ENCODE measurements around the gene CDKN1B.

Gene CDKN1B

GRCh38 chr12:12704593-12705230, 12.5 kb upstream of the CDKN1B start:
- Histone ChIP-seq H3K27me3 (ENCODE audit: insufficient read depth, low read length) (no peaks in the 10 kb centered on the region), H3K36me3 (ENCODE audit: insufficient read depth, low read depth, low read length) (no peaks in the 10 kb centered on the region), H3K4me1 (ENCODE audit: insufficient read depth, low read length) (peaks cover 9% of the 10 kb centered on the region), H3K4me3 (ENCODE audit: low read length) (no peak overlapping the region), H3K9me3 (ENCODE audit: insufficient read depth, low read depth, low read length) (no peaks in the 10 kb centered on the region), H3K27ac (ENCODE audit: low read length) (no peak overlapping the region), H3K9ac (ENCODE audit: low read depth, low read length) (no peak overlapping the region)

GRCh38 chr12:12705838-12706520, 11.2 kb upstream of the CDKN1B start:
- Histone ChIP-seq H3K27ac (ENCODE audit: low read length) (no peak overlapping the region), H3K9ac (ENCODE audit: low read depth, low read length) (no peak overlapping the region), H3K9me3 (ENCODE audit: insufficient read depth, low read depth, low read length) (no peaks in the 10 kb centered on the region), H3K4me1 (ENCODE audit: insufficient read depth, low read length) (peaks cover 7% of the 10 kb centered on the region), H3K4me3 (ENCODE audit: low read length) (no peak overlapping the region), H3K27me3 (ENCODE audit: insufficient read depth, low read length) (no peaks in the 10 kb centered on the region), H3K36me3 (ENCODE audit: insufficient read depth, low read depth, low read length) (no peaks in the 10 kb centered on the region)

DNA sequence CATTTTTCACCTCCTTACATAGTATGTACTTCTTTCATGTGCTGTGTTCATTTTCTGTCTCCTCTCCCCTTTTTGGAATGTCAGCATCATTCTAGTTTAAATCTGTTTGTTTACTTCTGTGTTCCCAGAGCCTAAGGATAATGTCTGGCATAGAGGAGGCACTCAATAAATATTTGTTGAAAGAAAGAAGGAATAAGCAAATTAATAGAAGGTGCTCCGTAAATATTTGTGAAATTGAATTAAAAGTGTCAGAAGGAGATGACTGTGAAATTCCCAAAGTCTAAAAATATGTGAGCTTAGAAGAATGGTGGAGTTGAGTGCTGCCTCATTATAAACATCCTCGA, 3.3 kb upstream of the CDKN1B start:
- Histone ChIP-seq H3K4me1 (ENCODE audit: insufficient read depth, low read length) (peaks cover 20% of the 10 kb centered on the region; the same call in 1 of the 2 replicates), H3K27ac (ENCODE audit: low read length) (no peak overlapping the region), H3K4me3 (ENCODE audit: low read length) (peak overlapping the region; percentile 51; the same call in 1 of the 2 replicates), H3K9me3 (ENCODE audit: insufficient read depth, low read depth, low read length) (no peaks in the 10 kb centered on the region), H3K9ac (ENCODE audit: low read depth, low read length) (peak overlapping the region; percentile 50; the same call in 1 of the 2 replicates), H3K27me3 (ENCODE audit: insufficient read depth, low read length) (peaks cover 41% of the 10 kb centered on the region), H3K36me3 (ENCODE audit: insufficient read depth, low read depth, low read length) (peaks cover 1% of the 10 kb centered on the region)

- Histone ChIP-seq H3K4me3 (ENCODE audit: low read length) (peak overlapping the region; percentile 51), H3K4me1 (ENCODE audit: insufficient read depth, low read length) (peaks cover 24% of the 10 kb centered on the region; the same call in 1 of the 2 replicates)
Observed at GRCh38 chr12:12714276-12715021, 2.7 kb upstream of the CDKN1B start.

GRCh38 chr12:12715128-12715458, 2.1 kb upstream of the CDKN1B start:
- Histone ChIP-seq H3K27ac (ENCODE audit: low read length) (no peak overlapping the region), H3K4me1 (ENCODE audit: insufficient read depth, low read length) (peaks cover 27% of the 10 kb centered on the region; the same call in 1 of the 2 replicates), H3K9ac (ENCODE audit: low read depth, low read length) (no peak overlapping the region; the same call in 1 of the 2 replicates), H3K4me3 (ENCODE audit: low read length) (peak overlapping the region; percentile 51; the same call in 1 of the 2 replicates), H3K36me3 (ENCODE audit: insufficient read depth, low read depth, low read length) (peaks cover 13% of the 10 kb centered on the region), H3K27me3 (ENCODE audit: insufficient read depth, low read length) (peaks cover 48% of the 10 kb centered on the region), H3K9me3 (ENCODE audit: insufficient read depth, low read depth, low read length) (no peaks in the 10 kb centered on the region)

More at GRCh38 chr12:12714276-12715021, 2.7 kb upstream of the CDKN1B start:
- Histone ChIP-seq H3K9me3 (ENCODE audit: insufficient read depth, low read depth, low read length) (no peaks in the 10 kb centered on the region), H3K36me3 (ENCODE audit: insufficient read depth, low read depth, low read length) (peaks cover 7% of the 10 kb centered on the region), H3K9ac (ENCODE audit: low read depth, low read length) (peak overlapping the region; percentile 50; the same call in 1 of the 2 replicates), H3K27me3 (ENCODE audit: insufficient read depth, low read length) (peaks cover 46% of the 10 kb centered on the region), H3K27ac (ENCODE audit: low read length) (no peak overlapping the region)

DNA sequence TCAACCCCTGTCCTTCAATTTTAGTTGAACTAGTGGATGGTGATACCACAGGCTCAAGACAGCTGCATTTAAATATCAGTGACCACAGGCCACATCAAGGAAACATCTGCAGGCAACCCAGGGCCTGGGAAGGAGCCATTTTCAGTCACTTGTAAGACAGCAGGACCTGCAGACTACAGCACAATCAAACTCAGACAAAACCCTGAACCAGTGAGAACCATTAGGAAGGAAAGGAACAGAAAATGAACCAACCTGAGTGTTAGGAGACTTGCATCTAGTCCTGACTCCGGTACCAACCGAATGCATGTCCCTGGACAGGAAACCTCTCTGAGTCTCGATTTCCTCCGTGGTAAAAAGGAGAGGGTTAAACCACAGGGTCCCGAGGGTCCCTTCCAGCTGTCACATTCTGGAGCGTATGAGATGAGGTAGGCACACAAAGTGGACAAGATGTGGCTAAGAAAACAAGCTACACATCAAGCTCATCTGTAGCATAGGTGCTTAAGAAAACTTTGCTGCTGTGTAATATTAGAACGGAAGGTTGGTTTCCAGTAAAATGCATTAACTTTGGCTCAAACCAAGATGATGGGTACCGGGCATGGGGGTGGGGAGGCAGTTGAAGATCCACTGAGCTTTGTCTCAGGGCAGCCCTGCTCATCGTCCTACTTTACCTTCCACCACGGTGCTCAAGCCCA, 1.6 kb upstream of the CDKN1B start:
- Histone ChIP-seq H3K36me3 (ENCODE audit: insufficient read depth, low read depth, low read length) (peaks cover 18% of the 10 kb centered on the region), H3K4me1 (ENCODE audit: insufficient read depth, low read length) (peaks cover 27% of the 10 kb centered on the region; the same call in 1 of the 2 replicates), H3K27me3 (ENCODE audit: insufficient read depth, low read length) (peaks cover 48% of the 10 kb centered on the region), H3K4me3 (ENCODE audit: low read length) (peak overlapping the region; percentile 85; the same call in 1 of the 2 replicates), H3K9ac (ENCODE audit: low read depth, low read length) (peak overlapping the region; percentile 91; the same call in 1 of the 2 replicates), H3K9me3 (ENCODE audit: insufficient read depth, low read depth, low read length) (no peaks in the 10 kb centered on the region), H3K27ac (ENCODE audit: low read length) (no peak overlapping the region)

GRCh38 chr12:12716151-12716792, 896 bp upstream of the CDKN1B start:
- H3K9me3 ChIP-seq (ENCODE audit: insufficient read depth, low read depth, low read length), result no peaks in the 10 kb centered on the region
- peak overlapping the region; percentile 41 for H3K27ac ChIP-seq (ENCODE audit: low read length)
- peaks cover 25% of the 10 kb centered on the region for H3K36me3 ChIP-seq (ENCODE audit: insufficient read depth, low read depth, low read length)
- H3K9ac ChIP-seq (ENCODE audit: low read depth, low read length), result peak overlapping the region; percentile 91; the same call in 1 of the 2 replicates
- H3K4me3 ChIP-seq (ENCODE audit: low read length), result peak overlapping the region; percentile 85
- peaks cover 27% of the 10 kb centered on the region; the same call in 1 of the 2 replicates for H3K4me1 ChIP-seq (ENCODE audit: insufficient read depth, low read length)
- H3K27me3 ChIP-seq (ENCODE audit: insufficient read depth, low read length), result peaks cover 52% of the 10 kb centered on the region

GRCh38 chr12:12717586-12718380, 615 bp downstream of the CDKN1B start:
- peak overlapping the region; percentile 94 for H3K27ac ChIP-seq (ENCODE audit: low read length)
- no peaks in the 10 kb centered on the region for H3K9me3 ChIP-seq (ENCODE audit: insufficient read depth, low read depth, low read length)
- peak overlapping the region; percentile 85 for H3K4me3 ChIP-seq (ENCODE audit: low read length)
- peaks cover 38% of the 10 kb centered on the region for H3K36me3 ChIP-seq (ENCODE audit: insufficient read depth, low read depth, low read length)
- peak overlapping the region; percentile 91 for H3K9ac ChIP-seq (ENCODE audit: low read depth, low read length)
- peaks cover 67% of the 10 kb centered on the region for H3K27me3 ChIP-seq (ENCODE audit: insufficient read depth, low read length)
- H3K4me1 ChIP-seq (ENCODE audit: insufficient read depth, low read length), result peaks cover 27% of the 10 kb centered on the region; the same call in 1 of the 2 replicates

GRCh38 chr12:12718381-12718759, 1.2 kb downstream of the CDKN1B start:
- no peaks in the 10 kb centered on the region for H3K9me3 ChIP-seq (ENCODE audit: insufficient read depth, low read depth, low read length)
- H3K4me1 ChIP-seq (ENCODE audit: insufficient read depth, low read length), result peaks cover 27% of the 10 kb centered on the region; the same call in 1 of the 2 replicates
- no peak overlapping the region for H3K27ac ChIP-seq (ENCODE audit: low read length)
- H3K9ac ChIP-seq (ENCODE audit: low read depth, low read length), result peak overlapping the region; percentile 91; the same call in 1 of the 2 replicates
- peaks cover 38% of the 10 kb centered on the region for H3K36me3 ChIP-seq (ENCODE audit: insufficient read depth, low read depth, low read length)
- peaks cover 73% of the 10 kb centered on the region for H3K27me3 ChIP-seq (ENCODE audit: insufficient read depth, low read length)
- peak overlapping the region; percentile 85 for H3K4me3 ChIP-seq (ENCODE audit: low read length)

- H3K9me3 ChIP-seq (ENCODE audit: insufficient read depth, low read depth, low read length), result no peaks in the 10 kb centered on the region
- peaks cover 25% of the 10 kb centered on the region; the same call in 1 of the 2 replicates for H3K4me1 ChIP-seq (ENCODE audit: insufficient read depth, low read length)
- H3K4me3 ChIP-seq (ENCODE audit: low read length), result peak overlapping the region; percentile 85
- H3K36me3 ChIP-seq (ENCODE audit: insufficient read depth, low read depth, low read length), result peaks cover 38% of the 10 kb centered on the region
- peaks cover 77% of the 10 kb centered on the region for H3K27me3 ChIP-seq (ENCODE audit: insufficient read depth, low read length)
- H3K9ac ChIP-seq (ENCODE audit: low read depth, low read length), result peak overlapping the region; percentile 91; the same call in 1 of the 2 replicates
- no peak overlapping the region for H3K27ac ChIP-seq (ENCODE audit: low read length)
Observed at GRCh38 chr12:12718853-12719252, 1.7 kb downstream of the CDKN1B start.
